Measurements from ENCODE around the gene NRL.
"Not testable (repeated sequence)": the region's sequence is repeated elsewhere in the genome, so short reads cannot be mapped to it uniquely, and the experiment has no call there.

Gene NRL

DNA sequence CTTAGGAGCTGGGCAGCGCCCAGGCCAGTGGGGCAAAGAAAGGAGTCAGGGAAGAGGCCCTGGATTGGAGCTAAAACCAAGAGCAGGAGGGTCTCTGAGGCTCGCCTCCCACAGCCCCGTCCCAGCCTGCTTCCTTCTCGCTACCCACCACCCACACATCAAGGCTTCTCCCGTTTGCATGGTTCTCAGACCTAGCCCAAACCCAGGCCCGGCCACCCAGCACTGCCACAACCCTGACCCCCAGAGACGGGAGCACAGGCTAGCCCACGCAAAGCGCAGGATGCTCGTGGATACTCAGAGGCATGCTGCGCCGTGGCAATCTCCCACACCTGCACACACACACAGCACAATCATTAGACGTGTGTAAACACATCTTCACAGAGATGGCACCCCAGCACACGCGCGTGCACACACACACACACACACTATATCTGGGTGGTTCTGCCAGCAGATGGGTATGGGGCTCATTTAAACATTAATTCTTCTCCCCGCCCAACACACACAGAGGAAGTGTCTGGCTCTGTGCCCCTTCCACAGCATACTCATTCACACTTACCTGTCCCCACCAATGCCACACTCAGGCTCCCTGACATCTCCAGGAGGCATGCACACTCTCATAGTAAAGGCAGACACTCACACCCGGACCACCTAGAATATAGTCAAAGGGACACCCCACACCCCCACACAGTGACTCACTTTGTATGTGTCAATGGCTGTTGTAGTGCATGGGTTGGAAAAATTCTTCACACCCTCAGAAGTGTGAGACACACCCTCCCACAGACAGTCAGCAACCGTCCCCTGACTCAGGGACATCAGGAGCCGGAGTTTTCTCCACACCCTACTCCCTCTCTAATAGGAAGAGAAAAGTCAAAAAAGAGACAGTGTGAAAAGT is 61.8 kb downstream of the NRL start:
- peaks cover 68% of the 10 kb centered on the region for H3K27me3 ChIP-seq
- TF ChIP-seq, protein P1, sequence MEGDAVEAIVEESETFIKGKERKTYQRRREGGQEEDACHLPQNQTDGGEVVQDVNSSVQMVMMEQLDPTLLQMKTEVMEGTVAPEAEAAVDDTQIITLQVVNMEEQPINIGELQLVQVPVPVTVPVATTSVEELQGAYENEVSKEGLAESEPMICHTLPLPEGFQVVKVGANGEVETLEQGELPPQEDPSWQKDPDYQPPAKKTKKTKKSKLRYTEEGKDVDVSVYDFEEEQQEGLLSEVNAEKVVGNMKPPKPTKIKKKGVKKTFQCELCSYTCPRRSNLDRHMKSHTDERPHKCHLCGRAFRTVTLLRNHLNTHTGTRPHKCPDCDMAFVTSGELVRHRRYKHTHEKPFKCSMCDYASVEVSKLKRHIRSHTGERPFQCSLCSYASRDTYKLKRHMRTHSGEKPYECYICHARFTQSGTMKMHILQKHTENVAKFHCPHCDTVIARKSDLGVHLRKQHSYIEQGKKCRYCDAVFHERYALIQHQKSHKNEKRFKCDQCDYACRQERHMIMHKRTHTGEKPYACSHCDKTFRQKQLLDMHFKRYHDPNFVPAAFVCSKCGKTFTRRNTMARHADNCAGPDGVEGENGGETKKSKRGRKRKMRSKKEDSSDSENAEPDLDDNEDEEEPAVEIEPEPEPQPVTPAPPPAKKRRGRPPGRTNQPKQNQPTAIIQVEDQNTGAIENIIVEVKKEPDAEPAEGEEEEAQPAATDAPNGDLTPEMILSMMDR (IDR thresholded peaks at IDR 0.05), result no peak

DNA sequence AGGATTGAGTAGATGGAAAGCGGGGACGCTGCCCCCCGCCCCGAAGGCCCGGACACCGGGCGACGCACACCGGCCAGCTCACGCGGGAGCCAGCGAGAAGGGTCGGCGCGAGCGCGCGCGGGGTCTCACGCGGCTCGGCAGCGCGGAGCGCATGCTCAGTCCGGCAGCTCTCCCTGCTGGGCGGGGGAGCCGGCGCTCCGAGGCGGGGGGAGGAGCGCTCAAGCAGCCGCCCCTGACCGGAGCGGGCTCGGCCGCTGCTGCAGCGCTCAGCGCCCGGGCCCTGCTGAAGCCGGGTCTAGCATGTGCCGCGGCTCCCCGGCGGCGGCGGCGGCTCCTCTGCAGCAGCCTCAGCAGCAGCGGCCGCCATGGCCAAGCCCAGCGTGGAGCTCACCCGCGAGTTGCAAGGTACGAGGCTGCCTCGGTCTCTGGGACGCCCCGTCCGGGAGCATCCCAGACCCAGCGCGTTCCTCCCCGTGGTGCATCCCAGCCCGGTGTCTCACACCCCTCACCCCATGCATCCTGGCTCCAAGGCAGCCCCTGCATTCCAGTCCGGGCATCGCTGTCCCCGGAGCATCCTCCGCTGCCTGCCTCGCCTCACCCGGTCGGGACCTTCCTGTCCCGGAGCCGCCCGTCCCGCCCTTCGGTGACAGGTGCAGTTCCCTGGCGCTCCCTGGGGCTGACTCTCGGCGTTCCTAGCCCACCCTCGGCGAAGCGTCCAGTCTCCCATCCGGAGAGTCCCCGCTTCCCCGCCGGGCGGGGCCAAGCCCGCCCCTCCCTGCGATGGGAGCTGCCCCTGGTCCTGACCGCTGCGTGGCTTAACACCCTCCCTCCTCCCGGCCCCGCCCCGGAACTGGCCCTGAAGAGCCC is 62.7 kb downstream of the NRL start, which contains the start of gene CARMIL3:
CARMIL3 (plus strand) TSS at position 221 of the 867 bp plus-strand sequence; CDS start at position 366, 145 bp downstream.
- TF ChIP-seq, protein P1 (IDR thresholded peaks at IDR 0.05), result no peak
- H3K27me3 ChIP-seq, result peaks cover 68% of the 10 kb centered on the region
- peaks cover 13 to 25% of the 10 kb centered on the region in 2 experiments for H3K4me1 ChIP-seq (ENCODE audit: control insufficient read depth in 1 of 2, insufficient read depth in 1 of 2, low read depth in 1 of 2, low read length in 1 of 2)
- H3K4me3 ChIP-seq (ENCODE audit: low read depth in 1 of 2, low read length in 1 of 2), result peak within 1 kb of the TSS; percentile 55 to 76
- H3K9me3 ChIP-seq, result no peaks in the 10 kb centered on the region
- no peak within 1 kb of the TSS for H3K27ac ChIP-seq
- no peaks in the 10 kb centered on the region for H3K36me3 ChIP-seq

More for the DNA sequence above, 61.8 kb downstream of the NRL start:
- Histone ChIP-seq H3K9me3 (no peaks in the 10 kb centered on the region), H3K27ac (no peak overlapping the region), H3K4me1 (ENCODE audit: control insufficient read depth in 1 of 2, insufficient read depth in 1 of 2, low read depth in 1 of 2, low read length in 1 of 2) (peaks cover 13 to 25% of the 10 kb centered on the region in 2 experiments), H3K4me3 (ENCODE audit: low read depth in 1 of 2, low read length in 1 of 2) (peak overlapping the region; percentile 55 to 76), H3K36me3 (no peaks in the 10 kb centered on the region)

DNA sequence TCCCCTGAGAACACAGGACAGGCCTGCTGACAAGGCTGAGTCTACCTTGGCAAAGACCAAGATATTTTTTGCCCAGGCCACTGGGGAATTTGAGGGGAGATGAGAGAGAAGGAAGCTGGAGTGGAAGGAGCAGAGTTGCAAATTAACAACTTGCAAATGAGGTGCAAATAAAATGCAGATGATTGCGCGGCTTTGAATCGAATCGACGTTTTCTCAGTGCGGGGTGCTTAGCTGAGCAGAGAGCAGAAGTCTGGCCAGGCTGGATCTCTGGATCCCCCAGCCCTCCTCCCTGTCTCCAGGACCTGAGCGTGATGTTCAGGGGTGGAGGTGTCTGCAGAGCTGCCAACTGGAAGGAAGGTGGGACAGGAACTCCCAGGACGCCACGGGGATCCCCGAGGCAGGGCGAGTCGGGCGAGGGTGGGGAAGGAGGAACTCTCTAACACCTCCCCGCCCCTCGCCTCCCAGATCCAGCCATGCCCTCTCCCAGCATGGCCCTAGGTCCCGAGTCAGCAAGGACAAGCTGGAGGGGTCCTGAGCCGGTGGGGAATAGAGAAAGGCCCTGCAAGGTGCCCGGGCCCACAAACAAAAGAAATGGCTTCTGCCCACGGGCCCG is 63.5 kb downstream of the NRL start:
- Histone ChIP-seq H3K4me3 (ENCODE audit: low read depth in 1 of 2, low read length in 1 of 2) (peak overlapping the region; percentile 55 to 76), H3K27ac (no peak overlapping the region), H3K9me3 (no peaks in the 10 kb centered on the region), H3K4me1 (ENCODE audit: control insufficient read depth in 1 of 2, insufficient read depth in 1 of 2, low read depth in 1 of 2, low read length in 1 of 2) (peaks cover 13 to 25% of the 10 kb centered on the region in 2 experiments), H3K27me3 (peaks cover 63% of the 10 kb centered on the region), H3K36me3 (no peaks in the 10 kb centered on the region)
- TF ChIP-seq, protein P1 (IDR thresholded peaks at IDR 0.05), result no peak

DNA sequence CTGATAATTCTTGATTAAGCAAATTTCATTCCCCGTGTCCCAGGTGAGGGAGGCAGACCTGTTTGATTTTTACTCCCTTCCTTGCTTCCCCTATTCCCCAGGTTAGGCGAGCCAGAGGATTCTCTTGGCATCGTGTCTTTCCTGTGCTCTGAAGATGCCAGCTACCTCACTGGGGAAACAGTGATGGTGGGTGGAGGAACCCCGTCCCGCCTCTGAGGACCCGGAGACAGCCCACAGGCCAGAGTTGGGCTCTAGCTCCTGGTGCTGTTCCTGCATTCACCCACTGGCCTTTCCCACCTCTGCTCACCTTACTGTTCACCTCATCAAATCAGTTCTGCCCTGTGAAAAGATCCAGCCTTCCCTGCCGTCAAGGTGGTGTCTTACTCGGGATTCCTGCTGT is 64.0 kb downstream of the NRL start:
- not testable (repeated sequence) for H3K36me3 ChIP-seq; H3K4me3 ChIP-seq (ENCODE audit: low read depth in 1 of 2, low read length in 1 of 2); H3K9me3 ChIP-seq; H3K27ac ChIP-seq
- H3K27me3 ChIP-seq, result peaks cover 62% of the 10 kb centered on the region
- H3K4me1 ChIP-seq (ENCODE audit: control insufficient read depth in 1 of 2, insufficient read depth in 1 of 2, low read depth in 1 of 2, low read length in 1 of 2), result peaks cover 13 to 25% of the 10 kb centered on the region in 2 experiments

DNA sequence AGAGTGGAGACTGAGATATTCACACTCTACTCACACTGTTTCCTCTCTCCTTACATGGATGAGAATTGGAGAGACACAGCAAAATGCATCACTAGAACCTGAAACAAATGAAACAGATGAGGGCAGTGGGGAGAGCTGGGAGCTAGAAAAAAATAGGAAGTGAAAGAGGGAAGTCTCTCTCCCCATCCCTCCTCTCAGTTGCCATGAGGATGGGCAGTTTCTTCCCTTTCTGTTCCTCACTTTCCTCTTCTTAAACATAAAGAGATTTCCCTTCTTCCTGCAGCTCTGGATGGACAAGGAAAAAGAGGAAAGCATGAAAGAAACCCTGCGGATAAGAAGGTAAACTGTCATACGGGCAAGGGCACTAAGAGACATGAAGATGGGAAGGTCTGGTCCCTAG is 65.7 kb downstream of the NRL start:
- peaks cover 13 to 25% of the 10 kb centered on the region in 2 experiments for H3K4me1 ChIP-seq (ENCODE audit: control insufficient read depth in 1 of 2, insufficient read depth in 1 of 2, low read depth in 1 of 2, low read length in 1 of 2)
- not testable (repeated sequence) for H3K27ac ChIP-seq; H3K9me3 ChIP-seq; H3K4me3 ChIP-seq (ENCODE audit: low read depth in 1 of 2, low read length in 1 of 2); H3K36me3 ChIP-seq
- H3K27me3 ChIP-seq, result peaks cover 46% of the 10 kb centered on the region

DNA sequence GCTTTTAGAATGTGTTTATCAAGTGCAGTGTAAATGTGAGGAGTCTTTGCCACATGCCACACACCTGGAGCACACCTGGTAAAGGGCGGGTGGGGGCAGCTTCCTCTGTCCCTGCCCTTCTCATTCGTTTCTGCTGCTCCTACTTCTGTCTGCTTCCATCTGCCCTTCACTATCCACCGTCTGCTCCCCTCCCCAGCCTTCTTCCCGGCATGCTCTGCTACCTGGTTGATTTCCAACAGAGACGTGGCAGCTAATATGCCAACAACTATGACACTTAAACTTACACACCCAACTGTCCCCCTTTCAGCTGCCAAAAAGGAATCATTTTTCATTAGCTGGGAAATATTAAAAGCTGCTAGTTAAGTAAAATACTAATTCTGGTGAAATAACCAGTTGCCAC is 72.0 kb downstream of the NRL start:
- H3K27ac ChIP-seq, result no peak overlapping the region
- H3K9me3 ChIP-seq, result no peaks in the 10 kb centered on the region
- TF ChIP-seq, protein P1 (IDR thresholded peaks at IDR 0.05), result no peak

More for the DNA sequence above, 72.0 kb downstream of the NRL start:
- no peaks in the 10 kb centered on the region for H3K27me3 ChIP-seq
- H3K4me3 ChIP-seq (ENCODE audit: low read depth in 1 of 2, low read length in 1 of 2), result no peak overlapping the region
- H3K36me3 ChIP-seq, result no peaks in the 10 kb centered on the region
- H3K4me1 ChIP-seq (ENCODE audit: control insufficient read depth in 1 of 2, insufficient read depth in 1 of 2, low read depth in 1 of 2, low read length in 1 of 2), result peaks cover 5 to 7% of the 10 kb centered on the region in 2 experiments
